RWPE2 (cell line): ENCODE results near the gene CNOT10.

ENCODE experiments used
- ATAC-seq: fragments of 200-7000 bp; cut with Tn5 transposase; 3 replicates; pipeline ENCODE4 v1.9.1; 2021; ENCODE audit warnings: low read depth
- DNase-seq: peaks from one replicate; pipeline ENCODE4 v3.0.0-alpha.2; 2020; ENCODE audit warnings: low spot score
- H3K27ac ChIP-seq: fragments of 450-650 bp; 2 replicates; pipeline ENCODE4 v1.5.1; 2017; ENCODE audit warnings: mild to moderate bottlenecking; ENCODE audit not compliant: poor library complexity, severe bottlenecking
- H3K27me3 ChIP-seq: fragments of 250-450 bp; sonication (Bioruptor Pico); 2 replicates; pipeline ENCODE4 v1.5.1; 2021; ENCODE audit warnings: mild to moderate bottlenecking, moderate library complexity; ENCODE audit not compliant: insufficient read depth, poor library complexity, severe bottlenecking
- H3K36me3 ChIP-seq: fragments of 250-450 bp; sonication (Bioruptor Pico); 2 replicates; pipeline ENCODE4 v1.5.1; 2020; ENCODE audit warnings: low read depth, mild to moderate bottlenecking, moderate library complexity
- H3K4me1 ChIP-seq: fragments of 250-450 bp; sonication (Bioruptor Pico); 2 replicates; pipeline ENCODE4 v1.5.1; 2021; ENCODE audit warnings: mild to moderate bottlenecking, moderate library complexity; ENCODE audit not compliant: insufficient read depth, poor library complexity, severe bottlenecking
- H3K4me3 ChIP-seq: fragments of 250-450 bp; sonication (Bioruptor Pico); 2 replicates; pipeline ENCODE4 v1.5.1; 2021; ENCODE audit warnings: mild to moderate bottlenecking, moderate library complexity; ENCODE audit not compliant: severe bottlenecking
- H3K9me3 ChIP-seq: fragments of 250-450 bp; sonication (Bioruptor Pico); 2 replicates; pipeline ENCODE4 v1.5.1; 2021; ENCODE audit warnings: mild to moderate bottlenecking, moderate library complexity; ENCODE audit not compliant: severe bottlenecking
- CTCF ChIP-seq: fragments of 450-650 bp; IDR thresholded peaks from one replicate; pipeline ENCODE4 v1.5.1; 2017; ENCODE audit warnings: mild to moderate bottlenecking, moderate library complexity; ENCODE audit not compliant: poor library complexity, severe bottlenecking

Gene CNOT10

GRCh38 chr3:32743934-32744333, 58.9 kb downstream of the CNOT10 start:
- Histone ChIP-seq H3K9me3 (no peaks in the 10 kb centered on the region), H3K4me3 (no peak overlapping the region), H3K4me1 (no peaks in the 10 kb centered on the region), H3K36me3 (peaks cover 23% of the 10 kb centered on the region), H3K27me3 (no peaks in the 10 kb centered on the region), H3K27ac (no peak overlapping the region)
- no peak for TF ChIP-seq CTCF
- ATAC-seq (no peak), DNase-seq (no peak)

GRCh38 chr3:32751377-32751776, 66.4 kb downstream of the CNOT10 start:
- Histone ChIP-seq H3K4me3 (no peak overlapping the region), H3K27me3 (no peaks in the 10 kb centered on the region), H3K4me1 (no peaks in the 10 kb centered on the region), H3K9me3 (no peaks in the 10 kb centered on the region), H3K27ac (no peak overlapping the region), H3K36me3 (peaks cover 23% of the 10 kb centered on the region)
- ATAC-seq (no peak), DNase-seq (no peak)
- TF ChIP-seq CTCF = no peak

- ATAC-seq (no peak), DNase-seq (no peak)
- H3K27me3 ChIP-seq = no peaks in the 10 kb centered on the region
- no peak overlapping the region for H3K4me3 ChIP-seq
- TF ChIP-seq CTCF = no peak
- H3K27ac ChIP-seq = no peak overlapping the region
- H3K9me3 ChIP-seq = no peaks in the 10 kb centered on the region
- H3K36me3 ChIP-seq = peaks cover 37% of the 10 kb centered on the region
- no peaks in the 10 kb centered on the region for H3K4me1 ChIP-seq
Measured at GRCh38 chr3:32755761-32756160, 70.8 kb downstream of the CNOT10 start.

- TF ChIP-seq CTCF = no peak
- Histone ChIP-seq H3K4me1 (no peaks in the 10 kb centered on the region), H3K27me3 (no peaks in the 10 kb centered on the region), H3K9me3 (no peaks in the 10 kb centered on the region), H3K27ac (no peak overlapping the region), H3K4me3 (no peak overlapping the region), H3K36me3 (peaks cover 32% of the 10 kb centered on the region)
- ATAC-seq = no peak
- no peak for DNase-seq
Measured at GRCh38 chr3:32757618-32758374, 72.8 kb downstream of the CNOT10 start.

- Histone ChIP-seq H3K27ac (no peak overlapping the region), H3K27me3 (no peaks in the 10 kb centered on the region), H3K4me1 (no peaks in the 10 kb centered on the region), H3K9me3 (no peaks in the 10 kb centered on the region), H3K36me3 (peaks cover 32% of the 10 kb centered on the region), H3K4me3 (no peak overlapping the region)
- ATAC-seq (no peak), DNase-seq (no peak)
- TF ChIP-seq CTCF = no peak
Measured at GRCh38 chr3:32758375-32758753, 73.4 kb downstream of the CNOT10 start.
